Uterus (tissue), 2 donors: ENCODE data around the gene SCD.

Source experiments
- POLR2A ChIP-seq, 2 donors: fragments of 450-650 bp; IDR thresholded peaks; one replicate each; pipeline ENCODE4 v1.6.1; 2016; ENCODE audit warnings: antibody characterized with exemption in 2 of 2, mild to moderate bottlenecking in 1 of 2, moderate library complexity in 1 of 2
- TF ChIP-seq, protein P1 (sequence below), 4 experiments: fragments of 200-600 bp in 2 of 4; fragments of 450-650 bp in 2 of 4; sonication (generic) in 2 of 4; IDR thresholded peaks; one replicate each; pipeline ENCODE4 v1.5.1; 2016 to 2019; ENCODE audit warnings: antibody characterized with exemption in 4 of 4, mild to moderate bottlenecking in 2 of 4, moderate library complexity in 1 of 4

DNA sequence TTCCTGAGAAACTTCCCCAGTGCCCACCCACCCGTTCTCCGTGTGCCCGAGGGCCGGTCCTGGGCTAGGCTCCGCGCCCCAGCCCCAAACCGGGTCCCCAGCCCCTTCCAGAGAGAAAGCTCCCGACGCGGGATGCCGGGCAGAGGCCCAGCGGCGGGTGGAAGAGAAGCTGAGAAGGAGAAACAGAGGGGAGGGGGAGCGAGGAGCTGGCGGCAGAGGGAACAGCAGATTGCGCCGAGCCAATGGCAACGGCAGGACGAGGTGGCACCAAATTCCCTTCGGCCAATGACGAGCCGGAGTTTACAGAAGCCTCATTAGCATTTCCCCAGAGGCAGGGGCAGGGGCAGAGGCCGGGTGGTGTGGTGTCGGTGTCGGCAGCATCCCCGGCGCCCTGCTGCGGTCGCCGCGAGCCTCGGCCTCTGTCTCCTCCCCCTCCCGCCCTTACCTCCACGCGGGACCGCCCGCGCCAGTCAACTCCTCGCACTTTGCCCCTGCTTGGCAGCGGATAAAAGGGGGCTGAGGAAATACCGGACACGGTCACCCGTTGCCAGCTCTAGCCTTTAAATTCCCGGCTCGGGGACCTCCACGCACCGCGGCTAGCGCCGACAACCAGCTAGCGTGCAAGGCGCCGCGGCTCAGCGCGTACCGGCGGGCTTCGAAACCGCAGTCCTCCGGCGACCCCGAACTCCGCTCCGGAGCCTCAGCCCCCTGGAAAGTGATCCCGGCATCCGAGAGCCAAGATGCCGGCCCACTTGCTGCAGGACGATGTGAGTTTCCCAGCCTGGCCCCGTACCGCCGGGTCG, at the start of gene SCD:
- TF ChIP-seq, protein P1, sequence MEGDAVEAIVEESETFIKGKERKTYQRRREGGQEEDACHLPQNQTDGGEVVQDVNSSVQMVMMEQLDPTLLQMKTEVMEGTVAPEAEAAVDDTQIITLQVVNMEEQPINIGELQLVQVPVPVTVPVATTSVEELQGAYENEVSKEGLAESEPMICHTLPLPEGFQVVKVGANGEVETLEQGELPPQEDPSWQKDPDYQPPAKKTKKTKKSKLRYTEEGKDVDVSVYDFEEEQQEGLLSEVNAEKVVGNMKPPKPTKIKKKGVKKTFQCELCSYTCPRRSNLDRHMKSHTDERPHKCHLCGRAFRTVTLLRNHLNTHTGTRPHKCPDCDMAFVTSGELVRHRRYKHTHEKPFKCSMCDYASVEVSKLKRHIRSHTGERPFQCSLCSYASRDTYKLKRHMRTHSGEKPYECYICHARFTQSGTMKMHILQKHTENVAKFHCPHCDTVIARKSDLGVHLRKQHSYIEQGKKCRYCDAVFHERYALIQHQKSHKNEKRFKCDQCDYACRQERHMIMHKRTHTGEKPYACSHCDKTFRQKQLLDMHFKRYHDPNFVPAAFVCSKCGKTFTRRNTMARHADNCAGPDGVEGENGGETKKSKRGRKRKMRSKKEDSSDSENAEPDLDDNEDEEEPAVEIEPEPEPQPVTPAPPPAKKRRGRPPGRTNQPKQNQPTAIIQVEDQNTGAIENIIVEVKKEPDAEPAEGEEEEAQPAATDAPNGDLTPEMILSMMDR (IDR thresholded peaks at IDR 0.05): no peak
- peak; percentile 43 to 55 for TF ChIP-seq POLR2A (IDR thresholded peaks at IDR 0.05)
